ES-I3 (cell line): ENCODE results near the gene CD86.

ENCODE experiments used
- H3K36me3 ChIP-seq: 2 replicates; pipeline ENCODE4 v1.6.1; 2013; ENCODE audit warnings: mild to moderate bottlenecking, low read length, control low read depth, moderate library complexity; ENCODE audit not compliant: insufficient read depth
- H3K4me1 ChIP-seq: 2 replicates; pipeline ENCODE4 v1.6.1; 2013; ENCODE audit warnings: mild to moderate bottlenecking, control low read depth, low read length; ENCODE audit not compliant: insufficient read depth
- H3K9ac ChIP-seq: 2 replicates; pipeline ENCODE4 v1.6.1; 2013; ENCODE audit warnings: low read depth, mild to moderate bottlenecking, low read length, moderate library complexity
- H3K9me3 ChIP-seq: 2 replicates; pipeline ENCODE4 v1.6.1; 2013; ENCODE audit warnings: mild to moderate bottlenecking, low read length, moderate library complexity; ENCODE audit not compliant: control insufficient read depth, insufficient read depth

CD86 gene

GRCh38 chr3:122055215-122055614, at the start of gene CD86:
Gene CD86 (plus strand): TSS chr3:122055362. CDS start chr3:122055490, 128 bp downstream.
- Histone ChIP-seq H3K36me3 (no peaks in the 10 kb centered on the region), H3K9ac (no peak within 1 kb of the TSS), H3K9me3 (no peaks in the 10 kb centered on the region), H3K4me1 (0 out of 2 replicates have a peak, but pooled peaks cover 6% of the 10 kb centered on the region)

- Histone ChIP-seq H3K9me3 (no peaks in the 10 kb centered on the region), H3K9ac (no peak overlapping the region), H3K4me1 (peaks cover 15% of the 10 kb centered on the region), H3K36me3 (no peaks in the 10 kb centered on the region)
Measured at GRCh38 chr3:122006267-122006666, 48.9 kb upstream of the CD86 start.

- no peak overlapping the region for H3K9ac ChIP-seq
- H3K9me3 ChIP-seq: no peaks in the 10 kb centered on the region
- H3K4me1 ChIP-seq: peaks cover 15% of the 10 kb centered on the region
- no peaks in the 10 kb centered on the region for H3K36me3 ChIP-seq
Measured at GRCh38 chr3:122008166-122008565, 47.0 kb upstream of the CD86 start.

- no peaks in the 10 kb centered on the region for H3K36me3 ChIP-seq
- no peaks in the 10 kb centered on the region for H3K9me3 ChIP-seq
- no peaks in the 10 kb centered on the region for H3K4me1 ChIP-seq
- no peak overlapping the region for H3K9ac ChIP-seq
Measured at GRCh38 chr3:122010506-122010905, 44.7 kb upstream of the CD86 start.

- no peaks in the 10 kb centered on the region for H3K9me3 ChIP-seq
- H3K4me1 ChIP-seq: no peaks in the 10 kb centered on the region
- no peaks in the 10 kb centered on the region for H3K36me3 ChIP-seq
- no peak overlapping the region for H3K9ac ChIP-seq
Measured at GRCh38 chr3:122011396-122011795, 43.8 kb upstream of the CD86 start.

- Histone ChIP-seq H3K9ac (no peak overlapping the region), H3K9me3 (no peaks in the 10 kb centered on the region), H3K36me3 (no peaks in the 10 kb centered on the region), H3K4me1 (no peaks in the 10 kb centered on the region)
Measured at GRCh38 chr3:122012821-122013220, 42.3 kb upstream of the CD86 start.

GRCh38 chr3:122013448-122013925, 41.7 kb upstream of the CD86 start:
- no peak overlapping the region for H3K9ac ChIP-seq
- no peaks in the 10 kb centered on the region for H3K36me3 ChIP-seq
- no peaks in the 10 kb centered on the region for H3K4me1 ChIP-seq
- H3K9me3 ChIP-seq: no peaks in the 10 kb centered on the region

GRCh38 chr3:122014741-122015140, 40.4 kb upstream of the CD86 start:
- Histone ChIP-seq H3K9ac (no peak overlapping the region), H3K4me1 (no peaks in the 10 kb centered on the region), H3K9me3 (no peaks in the 10 kb centered on the region), H3K36me3 (no peaks in the 10 kb centered on the region)

GRCh38 chr3:122019493-122019892, 35.7 kb upstream of the CD86 start:
- no peaks in the 10 kb centered on the region for H3K4me1 ChIP-seq
- H3K9ac ChIP-seq: no peak overlapping the region
- no peaks in the 10 kb centered on the region for H3K36me3 ChIP-seq
- no peaks in the 10 kb centered on the region for H3K9me3 ChIP-seq

- no peak overlapping the region for H3K9ac ChIP-seq
- H3K9me3 ChIP-seq: no peaks in the 10 kb centered on the region
- no peaks in the 10 kb centered on the region for H3K4me1 ChIP-seq
Measured at GRCh38 chr3:122021037-122021436, 34.1 kb upstream of the CD86 start.

GRCh38 chr3:122021811-122022401, 33.3 kb upstream of the CD86 start, which contains the start of gene ILDR1:
Gene ILDR1 (minus strand): TSS chr3:122022247. CDS start chr3:122022077, 170 bp downstream.
- H3K4me1 ChIP-seq: no peaks in the 10 kb centered on the region
- H3K36me3 ChIP-seq: no peaks in the 10 kb centered on the region
- peak within 1 kb of the TSS; percentile 67; the same call in 1 of the 2 replicates for H3K9ac ChIP-seq
- no peaks in the 10 kb centered on the region for H3K9me3 ChIP-seq

More at GRCh38 chr3:122021037-122021436, 34.1 kb upstream of the CD86 start:
- no peaks in the 10 kb centered on the region for H3K36me3 ChIP-seq

- Histone ChIP-seq H3K9ac (no peak overlapping the region), H3K4me1 (no peaks in the 10 kb centered on the region), H3K9me3 (no peaks in the 10 kb centered on the region), H3K36me3 (no peaks in the 10 kb centered on the region)
Measured at GRCh38 chr3:122023335-122023910, 31.7 kb upstream of the CD86 start.

- no peaks in the 10 kb centered on the region for H3K9me3 ChIP-seq
- no peaks in the 10 kb centered on the region for H3K36me3 ChIP-seq
- no peaks in the 10 kb centered on the region for H3K4me1 ChIP-seq
- H3K9ac ChIP-seq: no peak overlapping the region
Measured at GRCh38 chr3:122024800-122025199, 30.4 kb upstream of the CD86 start.

- Histone ChIP-seq H3K9me3 (no peaks in the 10 kb centered on the region), H3K36me3 (no peaks in the 10 kb centered on the region), H3K9ac (no peak overlapping the region), H3K4me1 (no peaks in the 10 kb centered on the region)
Measured at GRCh38 chr3:122025296-122025695, 29.9 kb upstream of the CD86 start.

GRCh38 chr3:122030381-122031122, 24.6 kb upstream of the CD86 start:
- Histone ChIP-seq H3K36me3 (no peaks in the 10 kb centered on the region), H3K4me1 (no peaks in the 10 kb centered on the region), H3K9ac (no peak overlapping the region), H3K9me3 (no peaks in the 10 kb centered on the region)
